Fibroblast of skin of left quadriceps (primary cell): ENCODE results near the gene ENOSF1.
A peak's percentile ranks its signal among the peaks of the same experiment; 100 is the strongest.
"Not testable (repeated sequence)": the region's sequence is repeated elsewhere in the genome, so short reads cannot be mapped to it uniquely, and the experiment has no call there.

Experiments used
- DNase-seq, 2 experiments: peaks; one replicate each; pipeline ENCODE4 v3.0.0-alpha.2; 2013; ENCODE audit warnings: low read depth in 2 of 2

Gene ENOSF1

DNA sequence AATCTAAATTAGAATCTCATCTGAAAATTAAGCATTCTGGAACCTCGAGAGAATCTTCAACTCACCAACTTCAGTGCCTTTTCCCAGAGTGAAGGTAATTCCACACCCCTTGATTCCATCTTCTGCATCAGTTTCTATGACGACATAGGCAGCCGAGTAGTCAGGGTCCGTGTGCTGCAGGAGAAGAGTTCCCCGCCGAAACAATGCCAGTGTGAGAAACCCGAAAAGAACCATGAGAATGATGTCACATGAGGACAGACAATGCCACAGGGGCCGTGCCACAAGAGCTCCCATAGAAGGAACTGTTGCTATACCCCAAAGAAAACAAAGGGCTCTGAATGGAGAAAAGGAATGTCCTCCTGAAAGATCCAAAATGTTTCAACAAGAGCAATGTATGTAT is 6.0 kb downstream of the ENOSF1 start:
- DNase-seq, result no peak

DNA sequence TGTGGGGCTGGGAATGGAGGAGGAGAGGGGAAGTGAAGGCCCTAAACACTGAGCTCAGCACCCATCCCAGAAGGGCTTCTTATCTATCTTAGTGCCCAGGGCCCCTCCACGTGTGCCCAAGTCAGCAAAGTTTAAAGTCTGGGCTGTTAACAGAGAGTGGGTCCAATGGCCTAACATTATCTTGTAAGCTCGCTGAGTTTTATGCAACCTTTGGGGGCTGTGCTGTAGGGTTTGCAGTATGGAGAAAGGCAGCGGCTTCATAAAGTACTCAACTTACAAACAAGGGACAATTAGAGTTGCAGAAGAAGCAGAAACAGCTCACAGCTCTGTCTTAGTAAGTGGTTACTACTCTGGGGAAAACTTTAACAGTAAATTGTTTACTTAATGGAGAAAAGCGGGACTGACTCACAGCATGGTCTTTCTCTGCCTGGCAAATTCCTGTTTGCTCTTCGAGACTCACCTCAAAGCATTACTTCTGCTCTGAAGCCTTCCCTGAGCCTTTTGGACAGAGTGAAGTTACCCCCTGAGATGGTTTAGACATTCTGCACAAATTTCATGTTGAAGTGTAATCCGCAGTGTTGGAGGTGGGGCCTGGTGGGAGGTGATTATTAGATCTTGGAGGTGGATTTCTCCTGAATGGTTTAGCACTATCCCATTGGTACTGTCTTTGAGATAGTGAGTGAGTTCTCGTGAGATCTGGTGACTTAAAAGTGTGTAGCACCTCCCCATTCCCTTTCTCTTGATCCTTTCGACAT is 9.0 kb downstream of the ENOSF1 start:
- DNase-seq, result peak; percentile 49 to 55

DNA sequence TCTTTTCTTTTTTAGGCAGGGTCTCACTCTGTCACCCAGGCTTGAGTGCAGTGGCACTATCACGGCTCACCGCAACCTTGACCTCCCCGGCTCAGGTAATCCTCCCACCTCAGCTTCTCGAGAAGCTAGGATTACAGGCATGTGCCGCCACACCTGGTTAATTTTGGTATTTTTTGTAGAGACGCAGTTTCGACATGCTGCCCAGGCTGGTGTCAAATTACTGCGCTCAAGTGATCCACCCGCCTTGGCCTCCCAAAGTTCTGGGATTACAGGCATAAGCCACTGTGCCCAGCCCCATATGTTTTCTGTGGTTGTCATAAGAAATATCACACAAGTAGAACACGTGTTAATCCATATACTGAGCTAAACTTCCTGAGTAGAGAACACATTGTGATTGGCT is 14.6 kb downstream of the ENOSF1 start:
- DNase-seq, result no peak

DNA sequence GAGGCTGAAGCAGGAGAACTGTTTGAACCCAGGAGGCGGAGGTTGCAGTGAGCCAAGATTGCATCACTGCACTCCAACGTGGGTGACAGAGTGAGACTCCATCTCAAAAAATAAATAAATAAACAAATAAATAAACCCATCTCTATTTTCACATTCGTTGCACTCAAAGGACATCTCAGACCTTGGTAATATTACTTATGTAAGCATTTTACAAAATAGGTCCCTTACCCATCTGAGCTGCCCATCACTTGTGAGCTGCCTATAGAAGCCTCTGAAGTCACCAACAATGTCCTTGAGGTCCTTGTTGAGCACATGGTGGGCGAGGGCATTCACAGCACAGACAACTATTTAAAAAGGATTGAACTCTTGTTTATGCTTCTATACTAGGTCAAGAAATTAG is 15.4 kb downstream of the ENOSF1 start:
- no peak for DNase-seq

DNA sequence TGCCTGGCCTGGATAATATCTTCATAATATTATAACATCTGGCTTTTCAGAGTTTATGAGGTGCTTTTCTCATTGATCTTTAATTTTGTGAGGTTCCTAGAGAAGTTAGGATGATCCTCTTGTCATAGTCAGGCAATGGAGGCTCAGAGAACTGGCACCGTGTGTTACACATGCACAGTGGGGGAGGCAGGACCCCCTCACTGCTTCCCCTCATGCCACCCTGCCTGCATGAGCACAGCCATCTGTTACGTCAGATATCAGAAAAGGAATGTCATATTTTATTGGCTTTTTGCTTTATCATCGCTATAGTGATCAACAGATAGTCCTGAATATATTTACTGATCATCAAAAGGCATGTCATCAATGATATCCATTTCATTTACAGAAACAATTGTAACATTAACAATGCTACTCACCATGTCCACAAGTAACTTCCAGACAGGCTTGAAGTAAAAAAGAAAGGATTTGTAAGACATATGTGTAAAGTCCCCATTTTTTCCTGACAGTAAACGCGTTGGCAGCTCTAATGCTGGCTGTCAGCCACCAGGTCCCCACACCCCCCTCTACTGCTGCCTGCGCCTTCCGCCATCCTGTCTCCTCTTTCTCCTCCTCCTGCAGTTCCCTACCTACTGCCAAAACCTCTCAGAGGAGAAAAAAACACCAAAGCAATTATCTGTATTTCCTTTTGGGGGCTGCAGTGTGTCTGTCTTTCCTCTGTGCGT is 18.8 kb downstream of the ENOSF1 start:
- no peak for DNase-seq

DNA sequence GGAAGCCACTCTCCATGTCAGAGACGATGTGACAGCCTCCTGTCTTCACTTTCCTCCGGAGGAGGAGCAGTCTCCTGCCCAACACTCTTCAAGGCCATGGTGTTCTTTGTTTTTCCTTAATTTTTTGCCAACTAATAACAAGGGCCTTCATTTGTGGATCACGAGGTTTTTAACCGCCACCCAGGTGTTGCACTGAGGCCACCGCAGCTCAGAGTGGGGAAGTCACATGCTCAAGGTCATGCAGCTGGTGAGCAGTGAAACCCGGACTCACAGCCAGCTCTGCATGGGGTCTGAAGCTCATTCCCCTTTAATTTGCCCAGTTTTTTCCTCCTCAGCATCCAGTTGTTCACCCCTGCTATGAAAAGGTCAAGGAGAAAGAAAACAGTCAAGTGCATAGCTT is 19.6 kb downstream of the ENOSF1 start:
- no peak for DNase-seq

DNA sequence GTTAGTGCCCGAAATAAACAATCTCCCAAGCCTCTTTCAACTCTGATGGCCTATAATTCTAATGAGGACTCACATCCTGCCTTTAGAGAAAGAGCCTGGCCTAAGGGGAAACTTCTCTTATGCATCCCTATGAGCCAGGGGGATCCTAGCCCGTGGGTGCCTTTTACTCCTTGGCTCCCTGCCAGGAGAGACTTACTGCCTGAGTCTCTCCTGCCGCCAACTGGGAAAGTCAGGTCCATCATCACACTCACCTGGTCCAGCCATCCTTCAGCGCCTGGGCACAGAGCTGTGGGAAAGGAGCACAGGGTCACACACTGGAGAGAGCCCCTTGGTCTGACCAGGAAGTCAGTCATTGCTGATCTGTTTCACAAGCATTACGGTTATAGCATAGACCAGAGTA is 24.1 kb downstream of the ENOSF1 start:
- no peak for DNase-seq

DNA sequence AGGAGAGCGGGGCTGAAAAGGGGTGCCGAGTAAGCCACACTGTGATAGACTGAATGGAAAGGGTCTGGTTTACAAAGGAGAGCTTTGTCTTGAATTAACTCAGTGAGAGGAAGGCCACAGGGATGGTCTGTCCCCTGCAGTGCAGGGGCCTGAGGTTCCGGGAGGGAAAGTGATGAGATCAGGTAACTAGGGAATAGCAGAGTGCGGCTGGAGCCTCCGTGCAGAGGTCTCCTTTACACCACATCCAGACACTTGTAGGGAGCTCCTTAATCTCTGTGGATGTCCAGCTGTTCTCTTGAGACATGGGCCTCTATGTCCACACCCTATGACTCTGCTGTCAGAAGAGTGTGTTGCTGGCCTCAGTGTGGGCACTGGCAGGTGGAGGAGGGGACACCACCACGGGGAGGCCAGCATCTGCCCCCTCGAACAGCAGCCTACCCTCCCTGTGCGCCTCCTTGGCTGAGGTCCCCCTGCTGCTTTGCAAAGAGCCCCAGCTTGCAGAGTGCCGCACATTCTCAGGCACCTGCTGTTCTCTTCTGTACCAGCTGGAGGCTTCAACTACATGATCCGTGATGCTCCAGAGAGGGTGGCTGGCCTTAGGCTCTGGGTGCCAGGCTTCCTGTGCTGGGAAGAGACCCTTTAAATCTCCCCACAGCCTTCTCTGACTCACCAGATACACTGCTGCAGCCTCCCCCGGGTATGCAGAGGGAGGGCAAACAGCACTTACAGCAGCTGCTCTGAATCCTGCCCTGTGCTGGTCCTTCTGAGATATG is 25.9 kb downstream of the ENOSF1 start:
- DNase-seq, result no peak

DNA sequence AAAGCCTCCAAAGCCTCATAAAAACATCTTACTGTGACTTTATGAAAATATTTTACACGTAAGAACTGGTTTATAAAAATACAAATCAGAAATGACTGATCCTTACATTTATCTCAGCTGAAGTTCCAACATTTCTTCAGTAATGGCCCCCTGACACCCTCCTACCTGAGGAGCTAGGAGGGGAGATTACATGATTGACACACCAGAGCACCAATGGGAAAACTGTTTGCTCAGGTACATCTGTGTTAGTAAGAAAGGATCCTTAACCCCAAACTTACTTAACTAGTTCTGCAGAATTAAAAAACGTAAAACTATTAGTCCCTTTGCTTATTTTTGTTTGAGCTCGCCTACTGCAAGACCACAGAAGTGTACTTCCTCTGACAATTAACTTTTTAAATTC is 27.0 kb downstream of the ENOSF1 start:
- no peak for DNase-seq

DNA sequence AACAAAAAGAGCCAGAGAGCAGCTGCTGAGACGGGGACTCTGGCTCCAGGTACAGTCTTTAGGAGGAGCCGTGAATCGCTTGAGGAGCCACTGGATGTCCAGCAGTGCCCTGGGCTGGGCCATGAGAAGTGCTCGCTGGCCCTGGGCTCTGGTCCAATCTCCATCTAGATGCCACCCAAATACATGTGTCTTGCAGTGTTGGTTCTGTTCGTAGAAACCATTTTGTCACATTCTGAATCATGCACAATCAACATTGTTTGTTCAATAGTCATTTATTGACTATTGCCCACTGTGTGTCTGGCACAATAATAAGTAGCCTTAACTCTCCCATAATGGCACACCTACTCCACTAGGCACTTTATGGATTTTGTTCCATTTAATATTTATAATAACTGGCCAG is 28.9 kb downstream of the ENOSF1 start:
- no peak for DNase-seq

DNA sequence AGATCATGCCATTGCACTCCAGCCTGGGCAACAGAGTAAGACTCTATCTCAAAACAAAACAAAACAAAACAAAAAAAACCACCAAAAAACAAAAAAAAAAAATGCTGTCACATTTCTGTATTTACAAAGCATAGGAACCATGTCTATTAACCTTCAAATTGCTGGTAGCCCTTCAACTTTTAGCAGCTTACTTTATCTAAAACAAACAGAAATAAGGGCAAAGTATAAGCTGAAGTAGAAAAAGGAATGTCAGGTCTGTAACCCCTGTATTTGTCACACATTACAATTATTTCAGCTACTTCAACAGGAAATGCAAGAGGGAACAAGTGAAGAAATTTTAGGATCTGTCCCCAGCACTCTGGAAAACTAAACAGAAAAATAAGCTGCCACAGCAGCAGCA is 29.6 kb downstream of the ENOSF1 start:
- DNase-seq, result no peak

DNA sequence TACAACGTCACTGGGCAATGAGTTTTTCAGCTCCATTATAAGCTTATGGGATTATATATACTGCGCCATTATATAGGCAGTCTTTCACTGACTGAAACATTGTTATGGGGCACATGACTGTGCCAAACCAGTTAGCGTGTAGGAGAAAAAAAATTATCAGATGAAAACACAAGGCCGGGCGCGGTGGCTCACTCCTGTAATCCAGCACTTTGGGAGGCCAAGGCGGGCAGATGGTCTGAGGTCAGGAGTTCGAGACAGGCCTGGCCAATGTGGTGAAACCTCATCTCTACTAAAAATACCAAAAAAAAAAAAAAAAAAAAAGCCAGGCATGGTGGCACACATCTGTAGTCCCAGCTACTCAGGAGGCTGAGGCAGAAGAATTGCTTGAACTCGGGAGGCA is 30.0 kb downstream of the ENOSF1 start:
- not testable (repeated sequence) for DNase-seq

DNA sequence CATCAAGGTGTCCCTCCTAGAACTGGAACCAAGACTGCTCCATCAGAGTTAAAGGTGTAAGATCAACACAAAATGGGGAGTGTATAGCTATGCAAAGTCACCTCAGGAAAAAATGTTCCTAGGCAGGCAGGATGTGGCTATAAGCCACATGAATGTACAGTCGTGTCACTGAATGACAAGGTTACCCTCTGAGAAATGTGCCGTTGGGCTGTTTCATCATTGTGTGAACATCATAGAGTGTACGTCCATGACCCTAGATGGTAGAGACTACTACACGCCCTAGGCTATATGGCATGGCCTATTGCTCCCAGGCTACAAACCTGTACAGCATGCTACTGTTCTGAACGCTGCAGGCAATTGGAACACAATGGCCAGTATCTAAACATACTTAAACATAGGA is 30.4 kb downstream of the ENOSF1 start:
- DNase-seq, result no peak

DNA sequence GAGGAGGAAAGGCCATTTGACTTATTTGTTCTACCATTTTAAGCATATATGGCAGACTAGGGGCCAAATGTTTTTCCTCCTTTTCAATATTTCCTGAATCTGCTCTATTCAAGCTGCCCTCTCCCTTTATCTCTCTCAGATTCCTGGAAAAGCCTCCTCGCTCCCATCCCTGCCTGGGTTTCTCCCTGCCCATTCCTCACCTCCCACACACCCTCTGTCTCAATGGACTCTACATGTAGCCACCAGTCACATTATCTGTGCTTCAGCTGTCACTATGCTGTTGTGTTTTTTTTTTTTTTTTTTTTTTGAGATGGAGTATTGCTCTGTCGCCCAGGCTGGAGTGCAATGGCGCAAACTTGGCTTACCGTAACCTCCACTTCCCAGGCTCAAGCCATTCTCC is 32.0 kb downstream of the ENOSF1 start:
- no peak for DNase-seq

DNA sequence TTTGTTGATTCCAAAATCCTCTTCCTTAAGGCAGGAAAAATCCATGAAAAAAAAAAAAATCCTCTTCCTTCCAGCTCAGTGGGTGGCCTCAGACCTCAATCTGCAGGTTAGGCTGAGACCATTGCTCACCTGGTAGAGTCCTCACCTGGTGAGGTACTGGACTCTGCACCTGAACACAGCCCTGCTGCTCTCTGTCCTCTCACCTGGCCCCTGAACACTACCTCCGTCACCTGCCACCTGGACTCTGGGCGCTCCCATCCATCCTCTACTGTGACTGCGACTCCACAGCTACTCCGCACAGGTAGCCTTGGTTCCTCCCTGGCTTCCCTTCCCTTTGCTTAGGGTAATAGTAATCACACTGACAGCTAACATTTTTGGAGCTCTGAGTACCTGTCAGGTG is 32.9 kb downstream of the ENOSF1 start:
- DNase-seq, result no peak

DNA sequence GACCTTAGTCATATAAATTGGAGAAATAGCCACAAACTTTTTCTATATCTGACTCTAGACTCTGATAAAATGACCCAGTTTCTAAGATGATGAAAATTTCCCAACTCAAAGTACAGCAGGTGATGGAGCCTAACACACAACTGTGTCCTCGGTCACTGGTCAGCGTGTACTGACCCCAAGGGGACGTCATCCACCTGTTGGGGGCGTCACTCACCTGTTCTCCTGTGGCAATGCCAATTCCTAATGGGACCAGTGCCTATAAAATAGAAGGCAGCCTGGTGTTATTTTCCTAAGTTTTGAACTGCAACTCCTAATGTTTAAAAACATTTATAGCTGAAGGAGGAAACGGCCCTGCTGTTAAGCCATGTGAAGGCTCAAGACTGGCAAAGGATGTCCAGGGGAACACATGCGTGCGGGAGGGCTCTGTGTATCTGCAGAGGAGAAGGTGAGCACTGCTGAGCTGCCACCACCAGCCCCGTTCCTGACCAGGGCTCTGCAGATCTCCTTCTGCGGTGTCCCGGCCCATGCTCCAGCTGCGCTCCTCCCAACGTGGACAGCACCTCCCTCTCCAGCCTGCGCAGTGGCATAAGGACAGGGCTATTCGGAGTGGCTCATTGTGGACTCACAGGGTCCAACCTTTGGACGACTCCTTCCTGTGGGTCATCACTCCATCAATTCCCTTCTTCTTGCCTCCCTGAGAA is 33.8 kb downstream of the ENOSF1 start:
- DNase-seq, result no peak

DNA sequence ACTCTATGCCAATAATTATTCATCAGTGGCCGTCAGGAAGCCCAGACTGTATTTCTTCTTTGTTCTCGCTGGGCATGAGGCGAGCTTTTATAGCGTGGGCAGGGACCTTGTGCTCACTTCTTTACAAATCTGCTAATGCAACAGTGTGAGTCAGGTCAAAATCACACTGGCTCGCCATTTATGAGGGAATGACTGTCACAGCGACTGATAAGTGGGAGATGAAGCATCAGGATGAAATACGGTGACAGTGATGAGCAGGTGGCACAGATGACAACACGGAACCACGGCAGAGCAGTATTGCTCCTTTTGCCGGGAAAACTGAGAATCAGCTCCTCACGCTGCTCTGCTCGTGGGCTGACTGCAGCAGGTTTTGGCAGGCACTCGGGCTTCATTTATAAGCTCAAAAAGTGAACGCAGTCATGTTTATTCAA is 34.5 kb downstream of the ENOSF1 start:
- no peak for DNase-seq

DNA sequence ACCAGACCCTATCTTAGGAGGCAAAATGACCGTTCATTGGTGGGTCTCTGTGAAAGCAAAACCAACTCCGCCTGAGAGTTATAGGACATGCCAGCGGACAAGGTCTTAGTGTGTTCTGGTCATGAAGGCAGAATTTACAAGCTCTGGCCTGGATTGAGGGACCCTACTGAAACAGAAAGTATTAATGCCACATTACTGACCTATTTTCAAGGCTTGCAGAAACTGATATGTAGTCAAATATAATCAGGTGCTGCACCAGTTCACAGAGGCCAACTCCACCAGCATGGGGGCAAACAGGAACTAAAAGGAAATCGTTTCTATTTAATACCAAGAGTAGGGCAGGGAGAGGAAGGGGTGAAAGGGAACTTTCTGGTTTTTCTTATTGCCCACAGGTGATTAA is 35.3 kb downstream of the ENOSF1 start:
- no peak for DNase-seq

DNA sequence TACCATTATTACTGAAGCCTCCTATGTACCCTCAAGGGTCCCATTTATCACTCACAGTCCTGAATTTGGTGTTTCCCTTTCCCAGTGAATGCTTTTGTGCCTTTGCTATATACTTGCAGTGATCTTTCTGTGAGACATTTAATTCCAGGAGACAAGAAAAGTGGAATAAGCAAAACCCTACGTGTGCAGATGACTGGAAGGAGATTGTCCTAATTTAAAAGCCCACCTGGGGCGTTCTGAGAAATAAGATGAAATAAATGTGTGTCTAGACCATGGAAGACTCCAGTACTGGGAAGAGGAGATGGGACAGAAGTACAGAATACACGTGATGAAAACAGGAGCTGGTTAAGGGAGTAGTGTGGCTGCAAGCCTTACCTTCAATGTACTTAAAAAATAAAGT is 35.7 kb downstream of the ENOSF1 start:
- DNase-seq, result no peak

DNA sequence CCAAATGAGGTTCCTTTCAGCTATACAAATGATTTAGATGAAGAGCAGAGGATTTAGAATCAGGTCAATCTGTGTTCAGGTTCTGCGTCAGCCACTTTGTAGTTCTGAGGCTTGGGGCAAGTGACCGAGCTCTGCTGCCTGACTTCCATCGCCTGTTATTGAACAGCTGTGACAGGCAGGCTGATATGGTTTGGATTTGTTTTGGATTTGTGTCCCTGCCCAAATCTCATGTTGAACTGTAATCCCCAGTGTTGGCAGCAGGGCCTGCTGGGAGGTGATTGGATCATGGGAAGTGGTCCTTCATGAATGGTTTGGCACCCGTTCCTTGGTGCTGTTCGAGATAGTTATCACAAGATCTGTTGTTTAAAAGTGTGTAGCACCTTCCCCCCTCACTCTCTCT is 36.4 kb downstream of the ENOSF1 start:
- DNase-seq, result no peak

DNA sequence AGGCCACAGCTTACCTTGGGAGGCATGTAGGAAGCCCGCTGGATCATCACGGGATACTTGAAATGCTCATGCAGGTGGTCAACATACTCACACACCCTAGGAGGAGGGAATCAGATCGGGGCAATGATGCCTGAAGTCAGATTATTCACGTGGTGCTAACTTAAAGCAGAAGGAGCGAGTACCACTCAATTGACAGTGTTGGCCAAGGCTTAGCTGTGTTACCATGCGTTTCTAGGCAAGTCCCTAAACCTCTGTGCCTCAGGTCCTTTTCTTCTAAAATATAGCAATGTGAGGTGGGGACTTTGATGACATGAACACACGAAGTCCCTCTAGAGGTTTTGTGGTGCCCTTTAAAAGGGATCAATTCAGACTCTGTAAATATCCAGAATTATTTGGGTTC is 37.1 kb downstream of the ENOSF1 start:
- DNase-seq, result no peak

DNA sequence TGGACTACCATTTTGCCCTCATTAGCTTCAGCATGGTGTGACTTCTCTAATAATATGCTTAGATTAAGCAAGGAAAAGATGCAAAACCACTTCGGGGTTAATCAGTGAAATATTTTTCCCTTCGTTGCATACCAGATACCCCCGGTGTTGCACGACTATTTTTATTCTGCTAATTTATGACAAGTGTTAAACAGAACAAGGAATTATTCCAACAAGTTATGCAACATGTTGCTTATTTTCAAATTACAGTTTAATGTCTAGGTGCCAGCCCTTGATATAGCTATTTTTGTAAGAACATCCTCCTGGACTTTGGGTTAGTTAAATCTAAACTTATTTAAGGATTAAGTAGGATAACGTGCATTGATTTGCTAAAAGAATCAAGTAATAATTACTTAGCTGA is 38.7 kb downstream of the ENOSF1 start:
- no peak for DNase-seq
